ENCODE measurements around the gene NUCKS1. TPM values are rescaled to one million over a fixed set of nuclear protein-coding genes. Genes with fewer than 3 reads are reported as not detected.

Gene NUCKS1
- total and polyA plus RNA-seq, 2 of the 4 experiments (the other 2 are of a cell fraction) = 37.9 to 103 TPM

DNA sequence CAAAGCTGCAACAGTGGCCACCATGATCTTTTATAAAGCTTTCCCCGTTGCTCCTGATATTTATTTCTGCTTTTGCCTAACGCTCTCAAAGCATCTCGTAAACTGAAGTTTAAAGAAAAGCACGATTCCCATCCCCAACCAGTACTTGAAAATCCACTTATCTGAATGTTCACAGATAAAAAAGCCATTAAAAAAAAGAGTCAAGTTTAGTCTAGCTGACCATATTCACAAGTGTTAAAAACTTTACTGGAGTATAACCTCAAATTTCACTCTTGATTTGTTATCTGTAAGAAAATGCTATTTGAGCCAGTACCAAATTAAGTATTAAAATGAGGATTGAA, 35.1 kb downstream of the NUCKS1 start:
- ChIA-PET POLR2A (ENCODE audit: unreplicated experiment) (no interaction called here), CTCF (interaction anchor here (0.9 to 7.0 kb wide), 3 partner anchors 25 to 191 kb away, joined by 4 to 53 read pairs (median 4); no protein-coding TSS in a partner anchor)
- Histone ChIP-seq H2AFZ (replicated peaks; ENCODE audit: low read length, poor library complexity) (no peak overlapping the region), H3K36me3 (ENCODE audit: control insufficient read depth, insufficient read depth, low read length) (peaks cover 19% of the 10 kb centered on the region), H2AK9ac (replicated peaks; ENCODE audit: low read depth, low read length, poor library complexity) (no peak overlapping the region), H3K4me1 (ENCODE audit: control insufficient read depth, insufficient read depth, low read length) (peaks cover 2% of the 10 kb centered on the region; the same call in 1 of the 2 replicates), H2AK5ac (ENCODE audit: low read depth, low read length) (no peak overlapping the region), H3K18ac (ENCODE audit: low read depth, low read length) (no peak overlapping the region), H3K9me3 (ENCODE audit: control insufficient read depth, insufficient read depth, low read length) (no peaks in the 10 kb centered on the region), H3K4ac (ENCODE audit: low read depth, low read length) (no peak overlapping the region), H2BK20ac (ENCODE audit: low read depth, low read length) (no peak overlapping the region), H4K8ac (ENCODE audit: low read depth in 2 of 2, low read length in 2 of 2) (no peak overlapping the region; a peak in 1 of 4 replicates), H3K56ac (ENCODE audit: extremely low read depth, insufficient read depth, low read length) (no peak overlapping the region), H3K79me1 (ENCODE audit: low read depth in 1 of 2, low read length in 2 of 2) (peaks cover 7 to 24% of the 10 kb centered on the region in 2 experiments; a peak in 3 of 4 replicates), H3K4me3 (ENCODE audit: insufficient read depth, low read depth, low read length) (no peak overlapping the region), H3K23ac (ENCODE audit: low read depth, low read length) (no peak overlapping the region), H2BK120ac (ENCODE audit: low read depth, low read length) (no peak overlapping the region), H3K14ac (replicated peaks; ENCODE audit: low read depth, low read length) (no peak overlapping the region), H3K9me1 (ENCODE audit: insufficient read depth, low read length) (peaks cover 2% of the 10 kb centered on the region), H2BK15ac (ENCODE audit: low read depth, low read length) (no peak overlapping the region), H4K91ac (ENCODE audit: insufficient read depth, low read depth, low read length) (no peak overlapping the region), H3K27ac (ENCODE audit: insufficient read depth, low read length) (no peak overlapping the region), H4K5ac (ENCODE audit: low read depth, low read length) (no peak overlapping the region), H3K4me2 (ENCODE audit: low read depth, low read length) (no peak overlapping the region), H4K20me1 (ENCODE audit: insufficient read depth, low read length) (peaks cover 3% of the 10 kb centered on the region; the same call in 1 of the 2 replicates), H2BK5ac (ENCODE audit: low read depth, low read length, poor library complexity, severe bottlenecking) (no peak overlapping the region), H3K9ac (ENCODE audit: low read depth, low read length) (no peak overlapping the region), H3K27me3 (ENCODE audit: control insufficient read depth, insufficient read depth, low read length) (no peaks in the 10 kb centered on the region)
- TF ChIP-seq, protein P1, sequence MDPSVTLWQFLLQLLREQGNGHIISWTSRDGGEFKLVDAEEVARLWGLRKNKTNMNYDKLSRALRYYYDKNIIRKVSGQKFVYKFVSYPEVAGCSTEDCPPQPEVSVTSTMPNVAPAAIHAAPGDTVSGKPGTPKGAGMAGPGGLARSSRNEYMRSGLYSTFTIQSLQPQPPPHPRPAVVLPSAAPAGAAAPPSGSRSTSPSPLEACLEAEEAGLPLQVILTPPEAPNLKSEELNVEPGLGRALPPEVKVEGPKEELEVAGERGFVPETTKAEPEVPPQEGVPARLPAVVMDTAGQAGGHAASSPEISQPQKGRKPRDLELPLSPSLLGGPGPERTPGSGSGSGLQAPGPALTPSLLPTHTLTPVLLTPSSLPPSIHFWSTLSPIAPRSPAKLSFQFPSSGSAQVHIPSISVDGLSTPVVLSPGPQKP (IDR thresholded peaks at IDR 0.05; ENCODE audit: borderline replicate concordance, low read depth, low read length) = no peak
- no peak for TF ChIP-seq RAD21 (IDR thresholded peaks at IDR 0.05; ENCODE audit: low read length)
- TF ChIP-seq RFX5 (IDR thresholded peaks at IDR 0.05; ENCODE audit: low read depth, low read length) = no peak
- TF ChIP-seq, protein P2, sequence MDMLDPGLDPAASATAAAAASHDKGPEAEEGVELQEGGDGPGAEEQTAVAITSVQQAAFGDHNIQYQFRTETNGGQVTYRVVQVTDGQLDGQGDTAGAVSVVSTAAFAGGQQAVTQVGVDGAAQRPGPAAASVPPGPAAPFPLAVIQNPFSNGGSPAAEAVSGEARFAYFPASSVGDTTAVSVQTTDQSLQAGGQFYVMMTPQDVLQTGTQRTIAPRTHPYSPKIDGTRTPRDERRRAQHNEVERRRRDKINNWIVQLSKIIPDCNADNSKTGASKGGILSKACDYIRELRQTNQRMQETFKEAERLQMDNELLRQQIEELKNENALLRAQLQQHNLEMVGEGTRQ (IDR thresholded peaks at IDR 0.05; ENCODE audit: low read depth, low read length) = no peak
- no TSS peak for BruUV-seq (replicated peaks)
- ATAC-seq (ENCODE audit: low read depth) (no peak), DNase-seq (no peak)
- 75% methylated on average over 2 of the region's 4 CpGs; no CpG with 5 or more reads in 1 of the 2 experiments for WGBS, 2 experiments (ENCODE audit: extremely low coverage in 2 of 2, insufficient read length in 1 of 2)
- dilution Hi-C loops (cut with HindIII; ENCODE audit: low sequenced_read_pairs, unreplicated experiment) = no loop called here
- in situ Hi-C loops (cut with MboI; ENCODE audit: low sequenced_read_pairs) = loop anchor here (5.0 kb wide), 1 partner anchor 123 kb away; no protein-coding TSS in a partner anchor
- intact Hi-C loops (cut with micrococcal nuclease) = no loop called here

Data from IMR-90 (cell line).